Activated naive CD4-positive, alpha-beta T cell treated with anti-CD3 and anti-CD28 coated beads, Interleukin-2, amount 50 U/mL, for 16 hours (primary cell): ENCODE data around the gene CBLL2.
"Not testable (repeated sequence)": the region's sequence is repeated elsewhere in the genome, so short reads cannot be mapped to it uniquely, and the experiment has no call there.

Experiments used
- DNase-seq: peaks from one replicate; pipeline ENCODE4 v3.0.0-alpha.2; 2020

CBLL2 gene, protein sequence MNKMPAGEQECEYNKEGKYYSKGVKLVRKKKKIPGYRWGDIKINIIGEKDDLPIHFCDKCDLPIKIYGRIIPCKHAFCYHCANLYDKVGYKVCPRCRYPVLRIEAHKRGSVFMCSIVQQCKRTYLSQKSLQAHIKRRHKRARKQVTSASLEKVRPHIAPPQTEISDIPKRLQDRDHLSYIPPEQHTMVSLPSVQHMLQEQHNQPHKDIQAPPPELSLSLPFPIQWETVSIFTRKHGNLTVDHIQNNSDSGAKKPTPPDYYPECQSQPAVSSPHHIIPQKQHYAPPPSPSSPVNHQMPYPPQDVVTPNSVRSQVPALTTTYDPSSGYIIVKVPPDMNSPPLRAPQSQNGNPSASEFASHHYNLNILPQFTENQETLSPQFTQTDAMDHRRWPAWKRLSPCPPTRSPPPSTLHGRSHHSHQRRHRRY

DNA sequence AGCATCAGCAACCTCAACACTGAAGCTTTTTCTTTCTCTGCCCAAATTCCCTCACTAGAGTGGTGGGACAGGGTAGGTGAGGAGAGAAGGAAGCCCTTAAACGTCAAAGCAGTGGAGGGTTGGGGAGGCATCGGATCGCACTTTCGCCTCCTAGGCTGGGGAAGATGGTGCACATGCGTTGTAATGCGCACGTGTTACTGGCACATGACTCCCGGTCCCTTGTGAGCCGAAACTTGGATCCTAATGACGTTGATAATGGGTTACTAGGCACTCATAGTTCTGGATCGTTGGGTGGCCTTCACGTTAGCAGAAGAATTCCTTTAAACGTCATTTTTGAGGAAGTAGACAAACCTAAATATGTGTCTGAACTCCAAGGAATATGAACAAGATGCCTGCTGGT, at the start of gene CBLL2:
TSS of gene CBLL2 (plus strand) at position 301 of the 400 bp plus-strand sequence. CDS start at position 380, 79 bp downstream.
- no peak for DNase-seq

DNA sequence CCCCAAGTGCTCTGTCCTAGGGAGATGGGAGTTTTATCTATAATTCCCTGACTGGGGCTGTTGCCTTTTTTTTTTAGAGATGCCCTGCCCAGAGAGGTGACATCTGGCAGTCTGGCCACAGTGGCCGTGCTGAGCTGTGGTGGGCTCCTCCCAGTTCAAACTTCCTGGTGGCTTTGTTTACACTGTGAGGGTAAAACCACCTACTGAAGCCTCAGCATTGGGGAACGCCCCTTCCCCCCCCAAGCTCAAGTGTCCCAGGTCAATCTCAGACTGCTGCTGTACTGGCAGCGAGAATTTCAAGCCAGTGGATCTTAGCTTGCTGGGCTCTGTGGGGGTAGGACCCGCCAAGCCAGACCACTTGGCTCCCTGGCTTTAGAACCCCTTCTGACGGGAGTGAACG, 38.3 kb upstream of the CBLL2 start:
- DNase-seq, result no peak

DNA sequence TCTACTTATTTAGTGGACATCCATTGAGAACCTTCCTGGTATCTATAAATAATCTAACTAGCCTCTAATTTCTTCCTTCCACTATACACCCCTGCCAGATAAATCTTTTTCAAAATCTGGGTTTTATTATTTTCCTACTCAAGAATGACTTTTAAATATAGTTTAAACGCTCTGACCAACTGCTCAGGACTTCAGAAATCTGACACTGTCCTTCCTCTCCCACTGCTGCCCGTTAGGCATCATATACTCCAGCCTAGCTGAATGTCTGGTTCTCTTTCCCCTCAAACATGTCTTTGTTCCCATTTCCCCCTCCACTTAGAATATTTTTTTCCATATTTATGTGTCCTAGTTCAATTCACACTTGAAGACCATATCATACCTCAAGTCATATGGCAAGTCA, 35.2 kb upstream of the CBLL2 start:
- no peak for DNase-seq

DNA sequence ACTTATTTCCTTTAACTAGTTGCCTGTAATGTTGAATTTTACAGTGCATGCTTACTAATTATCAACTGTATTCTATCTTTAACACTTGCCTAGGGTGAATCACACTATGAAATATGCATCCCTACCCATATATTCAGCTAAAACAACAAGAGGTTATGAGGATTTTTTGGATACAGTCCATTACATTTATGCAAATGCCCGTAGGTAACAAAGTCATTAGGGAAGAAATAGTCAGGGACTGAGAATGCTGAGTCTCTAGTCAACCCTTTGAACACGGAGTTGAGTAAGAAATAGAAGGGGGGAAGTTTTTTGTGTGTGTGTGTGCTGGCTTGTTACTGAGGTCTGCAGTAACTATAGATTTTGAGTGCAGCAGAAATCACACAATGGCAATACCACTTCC, 26.1 kb upstream of the CBLL2 start:
- DNase-seq, result no peak

DNA sequence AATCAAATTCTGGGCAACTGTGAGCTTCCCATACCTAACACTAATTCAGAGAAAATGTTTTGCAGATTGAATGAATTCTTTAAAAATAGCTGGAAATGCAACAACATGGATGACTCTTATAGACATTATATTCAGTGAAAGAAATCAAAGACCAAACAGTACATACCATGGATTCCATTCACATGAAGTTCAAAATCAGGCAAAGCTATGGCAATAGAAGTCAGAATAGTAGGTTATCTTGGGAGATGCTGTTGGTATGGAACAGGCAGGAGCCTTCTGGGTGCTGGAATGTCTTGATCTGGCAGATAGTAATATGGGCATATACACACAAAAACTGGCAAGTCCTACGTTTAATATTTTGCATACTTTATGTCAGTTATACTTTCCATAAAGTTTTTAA, 25.5 kb upstream of the CBLL2 start:
- no peak for DNase-seq

DNA sequence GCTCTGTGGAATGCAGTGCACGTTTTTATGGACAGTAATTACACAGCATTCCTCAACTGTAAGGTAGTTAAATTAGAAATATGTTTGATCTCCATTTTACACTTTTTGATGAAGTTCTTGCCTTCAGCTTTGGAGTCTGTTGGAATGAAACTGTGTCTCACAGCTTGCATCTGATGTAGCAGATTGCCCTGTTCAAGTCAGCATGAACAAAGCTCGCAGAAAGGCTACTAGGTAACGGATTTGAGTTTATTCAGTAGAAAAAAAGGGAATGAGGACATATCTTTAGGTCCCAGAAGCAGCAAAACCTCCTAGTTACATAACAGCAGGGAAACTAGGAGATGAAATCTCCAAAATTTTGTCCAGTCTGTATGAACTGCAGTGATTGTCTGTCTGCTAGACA, 24.3 kb upstream of the CBLL2 start:
- no peak for DNase-seq

DNA sequence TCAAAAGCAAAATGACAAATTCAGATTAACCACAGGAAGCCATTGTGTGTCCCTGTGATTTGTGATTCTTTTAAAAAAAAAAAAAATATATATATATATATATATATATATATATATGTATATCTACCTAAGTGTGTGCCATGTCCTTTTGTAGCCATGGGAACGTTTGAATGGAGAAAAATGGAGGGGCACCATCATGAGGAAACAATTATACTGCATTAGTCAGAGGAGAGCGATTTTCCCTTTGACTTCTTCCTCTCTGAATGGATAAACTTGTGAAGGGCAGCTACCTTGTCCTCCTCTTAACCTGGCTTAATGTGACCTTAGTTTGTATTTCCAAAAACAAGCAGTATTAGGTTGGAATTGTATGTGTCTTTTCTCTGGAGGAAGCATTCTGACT, 23.3 kb upstream of the CBLL2 start:
- DNase-seq, result no peak

DNA sequence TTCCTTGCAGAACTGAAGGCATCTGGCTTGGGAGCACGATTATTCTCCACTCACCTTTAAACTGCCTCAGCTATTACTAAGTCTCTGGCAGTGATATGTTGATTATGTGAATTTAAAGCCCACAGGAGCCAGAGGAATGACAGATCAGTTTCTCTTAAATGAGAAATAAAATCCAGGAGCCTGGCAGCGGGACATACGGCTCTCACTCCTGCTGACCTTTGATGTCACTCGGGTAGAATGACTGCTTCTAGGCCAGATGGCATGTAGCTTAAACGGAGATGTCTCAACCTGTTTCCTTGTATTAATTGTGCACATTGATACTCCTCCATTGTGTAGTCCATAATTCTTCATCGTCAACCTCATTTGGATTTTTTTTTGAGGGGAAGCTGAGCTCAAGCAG, 4.0 kb upstream of the CBLL2 start:
- DNase-seq, result no peak

DNA sequence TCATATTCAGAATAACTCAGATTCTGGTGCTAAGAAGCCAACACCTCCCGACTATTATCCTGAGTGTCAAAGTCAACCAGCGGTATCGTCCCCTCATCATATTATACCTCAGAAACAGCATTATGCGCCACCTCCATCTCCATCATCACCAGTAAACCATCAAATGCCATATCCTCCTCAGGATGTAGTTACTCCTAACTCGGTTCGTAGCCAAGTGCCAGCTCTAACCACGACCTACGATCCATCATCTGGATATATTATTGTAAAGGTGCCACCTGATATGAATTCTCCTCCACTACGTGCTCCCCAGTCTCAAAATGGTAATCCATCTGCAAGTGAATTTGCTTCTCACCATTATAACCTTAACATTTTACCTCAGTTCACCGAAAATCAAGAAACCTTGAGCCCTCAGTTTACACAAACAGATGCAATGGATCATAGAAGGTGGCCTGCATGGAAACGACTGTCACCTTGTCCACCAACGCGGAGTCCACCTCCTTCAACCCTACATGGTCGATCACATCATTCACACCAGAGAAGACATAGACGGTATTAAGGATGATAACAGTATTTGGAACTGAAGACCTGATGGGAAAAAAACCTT, 1.1 kb downstream of the CBLL2 start:
- no peak for DNase-seq

DNA sequence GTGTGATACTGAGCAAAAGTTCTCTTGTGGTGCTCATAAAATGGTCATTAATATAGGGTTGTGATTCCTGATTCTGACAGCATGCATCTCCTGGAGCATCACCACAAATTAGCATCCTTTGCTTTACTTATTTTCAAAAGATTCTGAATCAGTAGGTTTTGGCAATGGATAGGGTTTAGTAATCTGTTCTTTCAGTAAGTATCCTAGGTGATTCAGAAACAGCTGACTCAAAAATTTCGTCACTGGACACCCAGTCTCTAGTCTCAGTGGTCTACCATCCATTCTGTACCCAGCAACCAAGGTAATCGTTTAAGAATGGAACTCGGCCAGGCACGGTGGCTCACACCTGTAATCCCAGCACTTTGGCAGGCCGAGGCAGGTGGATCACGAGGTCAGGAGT, 4.1 kb downstream of the CBLL2 start:
- DNase-seq, result no peak

DNA sequence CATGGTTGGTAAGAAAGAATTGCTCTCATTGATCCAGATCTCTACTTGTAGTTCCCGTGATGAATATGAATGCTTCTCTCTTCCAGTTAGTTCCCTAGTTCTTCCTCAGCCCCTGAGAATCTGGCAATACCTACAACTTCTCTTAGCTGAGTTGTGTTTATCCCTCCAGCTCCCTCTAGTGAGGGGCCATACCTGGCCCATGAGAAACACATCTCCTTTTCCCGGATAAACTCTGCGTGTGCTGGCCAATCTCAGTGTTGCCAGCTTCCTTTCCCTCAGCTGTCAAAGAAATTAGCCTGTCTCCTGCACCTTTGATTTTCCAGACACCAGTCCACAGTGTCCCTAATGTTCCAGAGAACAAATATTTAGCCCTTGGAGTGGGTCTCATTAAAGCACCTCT, 5.7 kb downstream of the CBLL2 start:
- no peak for DNase-seq

DNA sequence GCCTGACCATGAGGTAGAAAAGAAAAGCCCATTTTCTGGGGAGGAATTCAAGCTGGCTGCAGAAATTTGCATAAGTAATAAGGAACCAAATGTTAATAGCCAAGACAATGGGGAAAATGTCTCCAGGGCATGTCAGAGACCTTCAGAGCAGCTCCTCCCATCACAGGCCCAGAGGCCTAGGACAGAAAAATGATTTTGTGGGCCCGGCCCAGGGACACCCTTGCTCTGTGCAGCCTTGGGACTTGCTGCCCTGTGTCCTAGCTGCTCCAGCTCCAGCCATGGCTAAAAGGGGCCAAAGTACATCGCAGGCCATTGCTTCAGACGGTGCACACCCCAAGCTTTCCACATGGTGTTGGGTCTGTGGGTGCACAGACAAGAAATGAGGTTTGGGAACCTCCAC, 16.5 kb downstream of the CBLL2 start:
- DNase-seq, result not testable (repeated sequence)

DNA sequence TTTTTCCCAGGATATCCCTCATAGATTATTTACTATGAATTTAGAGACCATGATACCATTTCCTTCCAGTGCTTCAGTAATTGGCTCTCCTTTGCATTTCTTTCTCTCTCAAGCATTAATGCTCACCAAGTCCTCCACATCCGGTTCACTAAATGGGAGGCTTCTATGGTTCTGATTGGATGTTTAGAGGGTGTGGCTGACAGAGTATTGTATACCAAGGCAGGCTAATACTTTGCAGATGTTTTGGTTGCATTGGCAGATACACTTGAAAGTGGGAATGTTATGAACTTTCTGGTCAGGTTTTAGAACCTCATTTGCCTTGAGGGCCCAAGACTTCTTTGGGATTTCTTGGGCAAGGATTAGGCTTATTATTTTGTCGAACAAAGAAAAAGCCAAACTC, 24.2 kb downstream of the CBLL2 start:
- no peak for DNase-seq

DNA sequence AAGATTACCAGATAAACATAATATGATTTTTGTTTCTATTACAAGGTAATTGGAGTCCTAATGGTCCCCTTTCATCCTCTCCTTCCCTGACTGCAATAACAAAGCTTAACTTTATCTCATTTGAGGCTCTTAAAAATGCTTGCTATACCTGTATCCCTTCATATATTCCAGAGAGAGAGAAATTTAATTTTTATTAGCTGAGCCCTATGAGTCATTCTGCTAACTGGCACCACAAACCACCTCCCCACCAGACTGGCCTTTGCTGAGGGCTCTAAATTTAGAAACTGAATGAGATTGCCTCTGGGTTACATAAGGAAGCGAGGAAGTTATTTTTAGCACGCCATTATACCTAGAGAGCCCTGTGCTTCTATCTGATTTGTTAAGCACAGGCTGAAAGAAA, 27.4 kb downstream of the CBLL2 start:
- DNase-seq, result no peak

DNA sequence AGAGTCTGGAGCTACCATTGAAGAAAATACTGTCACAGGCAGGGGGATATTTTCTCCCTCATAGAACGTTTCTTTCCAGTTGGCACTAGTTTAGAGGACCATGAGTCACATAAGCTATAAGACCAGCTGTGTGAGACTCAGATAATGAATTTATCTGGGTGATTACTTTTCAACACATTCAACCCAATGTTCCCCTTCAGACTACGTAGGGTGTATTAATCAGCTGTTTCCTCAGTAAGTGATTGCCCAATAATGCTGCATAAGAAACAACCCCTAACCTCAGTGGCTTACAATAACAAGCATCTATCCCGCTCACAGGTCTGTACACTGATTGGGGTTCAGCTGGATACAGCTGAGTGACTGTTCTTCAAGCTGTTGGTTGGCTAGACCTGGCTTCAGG, 38.1 kb downstream of the CBLL2 start:
- DNase-seq, result no peak

DNA sequence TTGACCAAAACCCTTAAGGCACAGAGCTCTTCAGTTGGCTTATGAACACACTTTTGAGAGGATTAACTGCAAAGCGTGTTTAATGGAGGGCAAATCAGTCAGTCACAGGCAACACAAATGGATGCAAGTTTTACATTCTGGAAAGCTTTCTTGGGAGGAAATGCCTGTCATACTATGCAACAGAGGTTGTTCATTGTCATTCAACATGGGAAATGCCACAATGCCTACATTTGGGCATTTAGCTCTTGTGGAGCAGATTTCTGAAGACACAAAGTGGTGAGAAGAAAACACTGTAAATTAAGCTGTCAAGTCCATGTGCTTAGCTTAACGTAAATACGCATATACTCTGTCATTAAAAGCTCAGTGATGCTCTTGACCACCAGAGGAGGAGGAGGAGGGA, 41.1 kb downstream of the CBLL2 start:
- no peak for DNase-seq

DNA sequence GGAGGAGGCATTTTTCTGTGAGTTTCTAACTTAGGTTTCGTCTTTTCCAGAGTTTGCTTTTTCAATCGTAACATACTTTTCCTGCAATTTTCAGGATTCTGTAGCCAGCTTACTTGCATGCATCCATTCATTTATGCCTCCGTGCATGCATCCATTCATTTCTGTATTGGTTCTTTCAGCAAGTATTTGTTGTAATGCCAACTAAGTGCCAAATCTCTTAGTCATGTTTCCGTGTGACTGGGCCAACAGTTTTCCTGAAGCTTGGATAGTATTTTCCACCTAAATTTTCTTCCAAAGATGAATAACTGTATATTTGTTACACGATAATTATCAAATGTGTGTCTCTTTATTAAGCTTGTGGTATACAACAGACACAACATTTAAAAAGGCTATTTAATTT, 41.5 kb downstream of the CBLL2 start:
- DNase-seq, result no peak

DNA sequence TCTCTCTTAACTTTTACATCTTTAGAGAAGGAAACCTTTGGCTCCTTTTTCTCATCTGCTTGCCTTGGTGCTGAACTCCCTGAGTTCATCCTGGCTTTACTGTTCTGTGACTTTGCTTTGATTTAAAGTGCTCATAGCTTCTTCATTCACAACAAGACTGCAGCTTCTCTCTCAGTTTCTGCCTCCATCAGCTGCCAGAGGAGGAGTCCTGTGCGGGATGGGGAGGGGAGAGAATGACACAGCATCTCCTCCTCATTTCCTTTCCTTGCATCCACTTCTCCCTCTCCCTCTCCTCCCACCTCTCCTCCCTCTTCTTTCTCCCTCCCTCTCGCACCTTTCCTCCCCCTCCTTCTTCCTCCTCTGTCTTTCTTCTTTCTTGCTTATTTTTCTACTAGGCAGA, 42.0 kb downstream of the CBLL2 start:
- no peak for DNase-seq

DNA sequence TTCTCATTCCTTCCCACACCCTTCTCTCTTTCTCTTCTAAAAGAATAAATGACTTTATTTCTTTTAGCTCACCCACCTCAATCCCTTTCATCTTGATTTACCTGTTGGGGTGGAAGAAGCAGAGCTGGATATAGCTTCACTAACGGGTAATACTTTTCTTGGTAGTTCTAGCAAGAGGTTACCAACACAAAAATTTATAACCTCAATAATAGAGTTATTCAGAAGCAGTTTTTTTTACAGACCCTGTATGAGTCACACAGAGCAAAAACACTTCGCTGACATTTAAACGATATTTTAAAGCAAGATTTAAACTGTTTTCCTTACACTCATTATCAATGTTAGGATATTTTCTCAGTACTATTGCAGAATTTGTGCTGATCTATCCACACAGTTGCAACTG, 42.4 kb downstream of the CBLL2 start:
- DNase-seq, result no peak

DNA sequence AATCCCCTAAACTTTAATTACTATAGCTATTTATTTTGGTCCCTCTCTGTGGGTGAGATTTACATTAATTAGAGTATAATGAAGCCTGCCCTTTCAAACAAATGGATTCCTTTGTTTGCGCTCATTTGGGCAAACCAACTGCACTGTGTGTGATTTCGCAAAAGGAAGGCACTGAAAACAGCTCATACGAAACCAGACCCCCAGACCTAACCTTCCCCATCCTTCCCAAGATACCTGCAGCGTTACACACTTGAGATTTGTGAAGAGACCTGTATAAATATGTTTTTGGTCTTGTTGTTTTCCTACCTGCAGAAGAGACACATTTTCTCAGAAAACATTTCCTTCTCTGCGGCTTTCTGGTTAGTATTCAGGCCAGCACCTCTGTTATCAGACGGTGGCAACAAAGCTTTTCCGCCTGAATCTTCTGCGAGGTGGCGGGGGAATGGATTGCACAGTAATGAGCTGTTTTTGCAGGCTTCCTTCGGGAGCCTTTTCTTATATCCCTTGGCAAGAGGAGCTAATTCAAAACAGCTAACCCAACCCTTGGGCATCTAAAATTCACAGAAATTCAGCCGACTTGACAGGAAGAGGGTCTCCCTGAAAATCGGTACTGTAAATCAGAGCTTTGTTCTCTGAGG, 47.6 kb downstream of the CBLL2 start:
- no peak for DNase-seq

DNA sequence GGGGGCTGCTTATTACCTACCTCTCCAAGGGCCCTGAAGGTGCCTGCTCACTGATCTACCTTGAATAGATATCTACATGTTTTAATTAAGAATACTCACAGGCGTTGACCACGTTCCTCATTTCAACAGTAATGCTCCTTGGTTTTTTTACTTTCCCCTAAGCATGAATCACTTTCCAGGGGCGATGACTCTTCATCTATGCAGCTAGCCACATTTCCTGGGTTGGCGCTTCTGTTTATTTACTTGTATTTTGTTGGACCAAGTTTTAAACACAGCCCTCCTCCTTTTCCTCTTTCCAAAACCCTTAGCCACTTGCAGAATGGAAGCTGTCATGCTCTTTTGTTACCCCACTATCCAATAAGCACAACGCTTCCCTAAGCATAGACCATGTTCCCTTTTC, 50.8 kb downstream of the CBLL2 start:
- DNase-seq, result no peak
